SH-SY5Y (cell line): Measurements from ENCODE around the gene KLHL22.

ENCODE experiments used
- GATA2 ChIP-seq: IDR thresholded peaks from 2 replicates; pipeline ENCODE4 v1.6.1; 2011; ENCODE audit warnings: mild to moderate bottlenecking, low read depth, low read length
- GATA3 ChIP-seq: IDR thresholded peaks from 2 replicates; pipeline ENCODE4 v1.6.1; 2011; ENCODE audit warnings: low read depth, mild to moderate bottlenecking, low read length, moderate library complexity

- TF ChIP-seq GATA2, result no peak
- no peak for TF ChIP-seq GATA3
Observed at GRCh38 chr22:20413217-20414058, 82.2 kb downstream of the KLHL22 start.
